Lower lobe of right lung (tissue), 2 donors: Measurements from ENCODE around the gene RHNO1. TPM values are rescaled to one million over a fixed set of nuclear protein-coding genes. Genes with fewer than 3 reads are reported as not detected.
A peak's percentile ranks its signal among the peaks of the same experiment; 100 is the strongest.

Source experiments
- ATAC-seq, 2 donors: fragments of 200-7000 bp; cut with Tn5 transposase; one replicate each; pipeline ENCODE4 v1.9.1; 2020 to 2022; ENCODE audit warnings: mild to moderate bottlenecking in 2 of 2, moderate library complexity in 2 of 2
- DNase-seq: peaks from one replicate; pipeline ENCODE4 v3.0.0-alpha.2; 2020
- H3K27ac ChIP-seq: fragments of 200-600 bp; one replicate; pipeline ENCODE4 v1.8.0; 2022
- H3K27me3 ChIP-seq: fragments of 200-600 bp; one replicate; pipeline ENCODE4 v1.8.0; 2022; ENCODE audit warnings: low read depth
- H3K36me3 ChIP-seq: fragments of 200-600 bp; one replicate; pipeline ENCODE4 v1.8.0; 2022; ENCODE audit warnings: mild to moderate bottlenecking
- H3K4me1 ChIP-seq: fragments of 200-600 bp; one replicate; pipeline ENCODE4 v1.8.0; 2022
- H3K4me3 ChIP-seq: fragments of 200-600 bp; one replicate; pipeline ENCODE4 v1.8.0; 2022; ENCODE audit warnings: mild to moderate bottlenecking
- H3K9me3 ChIP-seq: fragments of 200-600 bp; one replicate; pipeline ENCODE4 v1.8.0; 2022
- CTCF ChIP-seq: fragments of 200-600 bp; IDR thresholded peaks from one replicate; pipeline ENCODE4 v1.8.0; 2022; ENCODE audit warnings: antibody characterized with exemption, mild to moderate bottlenecking
- intact Hi-C: fragments of 100-400 bp; cut with DNase I; formaldehyde crosslinking; loops from one replicate; pipeline ENCODE4 v1.11.0; 2022
- total RNA-seq: library from RNA; stranded (reverse); fragmentation: NEBNext Ultra II Directional; extraction: Animal tissue kit (Norgen Biotek cat#: 25700); gene quantifications from one replicate; pipeline ENCODE4 v1.2.1, GENCODE V29; 2021
- donor health status: DM: no; HTN: yes; CAD: no; lungs with severe emphysema.

Gene RHNO1
- total RNA-seq, 1 donor from 2014 or later: 12.8 TPM

GRCh38 chr12:2844786-2845185 lies 32.2 kb upstream of the RHNO1 start:
- no peak for TF ChIP-seq CTCF
- DNase-seq: no peak
- Histone ChIP-seq H3K9me3 (no peaks in the 10 kb centered on the region), H3K4me1 (no peaks in the 10 kb centered on the region), H3K4me3 (no peak overlapping the region), H3K27ac (no peak overlapping the region), H3K27me3 (no peaks in the 10 kb centered on the region), H3K36me3 (peaks cover 18% of the 10 kb centered on the region)
- intact Hi-C loops: no loop called here
- no peak for ATAC-seq

GRCh38 chr12:2845280-2845679 lies 31.7 kb upstream of the RHNO1 start:
- TF ChIP-seq CTCF: no peak
- Histone ChIP-seq H3K4me3 (no peak overlapping the region), H3K27me3 (no peaks in the 10 kb centered on the region), H3K4me1 (no peaks in the 10 kb centered on the region), H3K36me3 (peaks cover 18% of the 10 kb centered on the region), H3K9me3 (no peaks in the 10 kb centered on the region), H3K27ac (no peak overlapping the region)
- ATAC-seq (peak in 1 of 2 donors; percentile 47), DNase-seq (no peak)
- intact Hi-C loops: no loop called here

- no peaks in the 10 kb centered on the region for H3K27me3 ChIP-seq
- no peaks in the 10 kb centered on the region for H3K9me3 ChIP-seq
- no peak overlapping the region for H3K27ac ChIP-seq
- peaks cover 4% of the 10 kb centered on the region for H3K36me3 ChIP-seq
- no peak for TF ChIP-seq CTCF
- intact Hi-C loops: no loop called here
- ATAC-seq (no peak), DNase-seq (no peak)
- no peak overlapping the region for H3K4me3 ChIP-seq
- no peaks in the 10 kb centered on the region for H3K4me1 ChIP-seq
These were observed 25.1 kb upstream of the RHNO1 start for GRCh38 chr12:2851931-2852330.

- H3K4me3 ChIP-seq: no peak overlapping the region
These were observed 23.4 kb upstream of the RHNO1 start for GRCh38 chr12:2853626-2854025.

GRCh38 chr12:2854669-2855453 lies 22.2 kb upstream of the RHNO1 start:
- no peak overlapping the region for H3K4me3 ChIP-seq
- intact Hi-C loops: no loop called here
- DNase-seq (no peak), ATAC-seq (no peak)
- no peaks in the 10 kb centered on the region for H3K27me3 ChIP-seq
- H3K36me3 ChIP-seq: no peaks in the 10 kb centered on the region
- no peak for TF ChIP-seq CTCF
- no peaks in the 10 kb centered on the region for H3K4me1 ChIP-seq
- no peak overlapping the region for H3K27ac ChIP-seq
- no peaks in the 10 kb centered on the region for H3K9me3 ChIP-seq

More at GRCh38 chr12:2853626-2854025, 23.4 kb upstream of the RHNO1 start:
- TF ChIP-seq CTCF: peak; percentile 79
- no peak overlapping the region for H3K27ac ChIP-seq
- intact Hi-C loops: no loop called here
- no peaks in the 10 kb centered on the region for H3K27me3 ChIP-seq
- H3K9me3 ChIP-seq: no peaks in the 10 kb centered on the region
- DNase-seq (peak; percentile 84), ATAC-seq (peak; percentile 88 to 89)
- no peaks in the 10 kb centered on the region for H3K36me3 ChIP-seq
- no peaks in the 10 kb centered on the region for H3K4me1 ChIP-seq
